ELF-1 (cell line): ENCODE measurements around the gene PPP3R2.
"Not testable (repeated sequence)": the region's sequence is repeated elsewhere in the genome, so short reads cannot be mapped to it uniquely, and the experiment has no call there.

ENCODE experiments used
- DNase-seq: peaks from one replicate; pipeline ENCODE4 v3.0.0-alpha.2; 2016; ENCODE audit warnings: low read depth, low spot score

PPP3R2 gene

GRCh38 chr9:101590074-101590473 is 4.7 kb downstream of the PPP3R2 start:
- not testable (repeated sequence) for DNase-seq

GRCh38 chr9:101587332-101588043 is 7.3 kb downstream of the PPP3R2 start:
- no peak for DNase-seq

- no peak for DNase-seq
These were observed 8.1 kb downstream of the PPP3R2 start for GRCh38 chr9:101586651-101587050.

GRCh38 chr9:101585740-101586139 is 9.0 kb downstream of the PPP3R2 start:
- no peak for DNase-seq

GRCh38 chr9:101582553-101582952 is 12.2 kb downstream of the PPP3R2 start:
- DNase-seq, result no peak

GRCh38 chr9:101579711-101580545 is 14.8 kb downstream of the PPP3R2 start:
- no peak for DNase-seq

- no peak for DNase-seq
These were observed 16.4 kb downstream of the PPP3R2 start for GRCh38 chr9:101578378-101578777.

GRCh38 chr9:101574731-101575333 is 19.9 kb downstream of the PPP3R2 start:
- no peak for DNase-seq

- DNase-seq, result no peak
These were observed 22.5 kb downstream of the PPP3R2 start for GRCh38 chr9:101572316-101572715.

- DNase-seq, result no peak
These were observed 23.7 kb downstream of the PPP3R2 start for GRCh38 chr9:101571114-101571513.

GRCh38 chr9:101569741-101570501 is 24.8 kb downstream of the PPP3R2 start:
- DNase-seq, result no peak

- no peak for DNase-seq
These were observed 26.9 kb downstream of the PPP3R2 start for GRCh38 chr9:101567725-101568350.

- DNase-seq, result peak; percentile 7
These were observed 27.7 kb downstream of the PPP3R2 start for GRCh38 chr9:101566904-101567724.

GRCh38 chr9:101564252-101564651 is 30.5 kb downstream of the PPP3R2 start:
- DNase-seq, result no peak

GRCh38 chr9:101562966-101563365 is 31.8 kb downstream of the PPP3R2 start:
- DNase-seq, result no peak

- no peak for DNase-seq
These were observed 33.0 kb downstream of the PPP3R2 start for GRCh38 chr9:101561740-101562139.

- DNase-seq, result peak; percentile 49
These were observed 45.2 kb downstream of the PPP3R2 start for GRCh38 chr9:101549472-101550098.

GRCh38 chr9:101543098-101543735 is 51.6 kb downstream of the PPP3R2 start:
- DNase-seq, result no peak
